ENCODE data around the gene SERPINA10. TPM values are rescaled to one million over a fixed set of nuclear protein-coding genes. Genes with fewer than 3 reads are reported as not detected.

SERPINA10 gene
- total and polyA plus RNA-seq, 2 of the 13 experiments (the other 11 are each of a cell fraction or from before 2014, with no cell fraction given): 20.1 to 20.2 TPM

- TF ChIP-seq, protein P1, sequence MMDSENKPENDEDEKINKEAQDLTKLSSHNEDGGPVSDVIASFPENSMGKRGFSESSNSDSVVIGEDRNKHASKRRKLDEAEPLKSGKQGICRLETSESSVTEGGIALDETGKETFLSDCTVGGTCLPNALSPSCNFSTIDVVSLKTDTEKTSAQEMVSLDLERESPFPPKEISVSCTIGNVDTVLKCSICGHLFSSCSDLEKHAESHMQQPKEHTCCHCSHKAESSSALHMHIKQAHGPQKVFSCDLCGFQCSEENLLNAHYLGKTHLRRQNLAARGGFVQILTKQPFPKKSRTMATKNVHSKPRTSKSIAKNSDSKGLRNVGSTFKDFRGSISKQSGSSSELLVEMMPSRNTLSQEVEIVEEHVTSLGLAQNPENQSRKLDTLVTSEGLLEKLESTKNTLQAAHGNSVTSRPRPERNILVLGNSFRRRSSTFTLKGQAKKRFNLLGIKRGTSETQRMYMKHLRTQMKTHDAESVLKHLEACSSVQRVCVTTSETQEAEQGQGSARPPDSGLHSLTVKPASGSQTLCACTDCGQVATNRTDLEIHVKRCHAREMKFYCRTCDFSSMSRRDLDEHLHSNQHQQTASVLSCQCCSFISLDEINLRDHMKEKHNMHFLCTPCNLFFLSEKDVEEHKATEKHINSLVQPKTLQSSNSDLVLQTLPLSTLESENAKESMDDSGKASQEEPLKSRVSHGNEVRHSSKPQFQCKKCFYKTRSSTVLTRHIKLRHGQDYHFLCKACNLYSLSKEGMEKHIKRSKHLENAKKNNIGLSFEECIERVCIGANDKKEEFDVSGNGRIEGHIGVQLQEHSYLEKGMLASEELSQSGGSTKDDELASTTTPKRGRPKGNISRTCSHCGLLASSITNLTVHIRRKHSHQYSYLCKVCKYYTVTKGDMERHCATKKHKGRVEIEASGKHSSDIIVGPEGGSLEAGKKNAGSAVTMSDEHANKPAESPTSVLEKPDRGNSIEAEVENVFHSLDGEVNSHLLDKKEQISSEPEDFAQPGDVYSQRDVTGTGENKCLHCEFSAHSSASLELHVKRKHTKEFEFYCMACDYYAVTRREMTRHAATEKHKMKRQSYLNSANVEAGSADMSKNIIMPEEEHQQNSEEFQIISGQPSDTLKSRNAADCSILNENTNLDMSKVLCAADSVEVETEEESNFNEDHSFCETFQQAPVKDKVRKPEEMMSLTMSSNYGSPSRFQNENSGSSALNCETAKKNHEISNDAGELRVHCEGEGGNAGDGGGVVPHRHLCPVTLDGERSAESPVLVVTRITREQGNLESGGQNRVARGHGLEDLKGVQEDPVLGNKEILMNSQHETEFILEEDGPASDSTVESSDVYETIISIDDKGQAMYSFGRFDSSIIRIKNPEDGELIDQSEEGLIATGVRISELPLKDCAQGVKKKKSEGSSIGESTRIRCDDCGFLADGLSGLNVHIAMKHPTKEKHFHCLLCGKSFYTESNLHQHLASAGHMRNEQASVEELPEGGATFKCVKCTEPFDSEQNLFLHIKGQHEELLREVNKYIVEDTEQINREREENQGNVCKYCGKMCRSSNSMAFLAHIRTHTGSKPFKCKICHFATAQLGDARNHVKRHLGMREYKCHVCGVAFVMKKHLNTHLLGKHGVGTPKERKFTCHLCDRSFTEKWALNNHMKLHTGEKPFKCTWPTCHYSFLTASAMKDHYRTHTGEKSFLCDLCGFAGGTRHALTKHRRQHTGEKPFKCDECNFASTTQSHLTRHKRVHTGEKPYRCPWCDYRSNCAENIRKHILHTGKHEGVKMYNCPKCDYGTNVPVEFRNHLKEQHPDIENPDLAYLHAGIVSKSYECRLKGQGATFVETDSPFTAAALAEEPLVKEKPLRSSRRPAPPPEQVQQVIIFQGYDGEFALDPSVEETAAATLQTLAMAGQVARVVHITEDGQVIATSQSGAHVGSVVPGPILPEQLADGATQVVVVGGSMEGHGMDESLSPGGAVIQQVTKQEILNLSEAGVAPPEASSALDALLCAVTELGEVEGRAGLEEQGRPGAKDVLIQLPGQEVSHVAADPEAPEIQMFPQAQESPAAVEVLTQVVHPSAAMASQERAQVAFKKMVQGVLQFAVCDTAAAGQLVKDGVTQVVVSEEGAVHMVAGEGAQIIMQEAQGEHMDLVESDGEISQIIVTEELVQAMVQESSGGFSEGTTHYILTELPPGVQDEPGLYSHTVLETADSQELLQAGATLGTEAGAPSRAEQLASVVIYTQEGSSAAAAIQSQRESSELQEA (CRISPR knock-in tag; IDR thresholded peaks at IDR 0.05; ENCODE audit: not compliant biosample characterization): no peak
- TF ChIP-seq TEAD3 (CRISPR knock-in tag; optimal IDR thresholded peaks at IDR 0.05; ENCODE audit: borderline replicate concordance): peak; percentile 85
- TF ChIP-seq, protein P2, sequence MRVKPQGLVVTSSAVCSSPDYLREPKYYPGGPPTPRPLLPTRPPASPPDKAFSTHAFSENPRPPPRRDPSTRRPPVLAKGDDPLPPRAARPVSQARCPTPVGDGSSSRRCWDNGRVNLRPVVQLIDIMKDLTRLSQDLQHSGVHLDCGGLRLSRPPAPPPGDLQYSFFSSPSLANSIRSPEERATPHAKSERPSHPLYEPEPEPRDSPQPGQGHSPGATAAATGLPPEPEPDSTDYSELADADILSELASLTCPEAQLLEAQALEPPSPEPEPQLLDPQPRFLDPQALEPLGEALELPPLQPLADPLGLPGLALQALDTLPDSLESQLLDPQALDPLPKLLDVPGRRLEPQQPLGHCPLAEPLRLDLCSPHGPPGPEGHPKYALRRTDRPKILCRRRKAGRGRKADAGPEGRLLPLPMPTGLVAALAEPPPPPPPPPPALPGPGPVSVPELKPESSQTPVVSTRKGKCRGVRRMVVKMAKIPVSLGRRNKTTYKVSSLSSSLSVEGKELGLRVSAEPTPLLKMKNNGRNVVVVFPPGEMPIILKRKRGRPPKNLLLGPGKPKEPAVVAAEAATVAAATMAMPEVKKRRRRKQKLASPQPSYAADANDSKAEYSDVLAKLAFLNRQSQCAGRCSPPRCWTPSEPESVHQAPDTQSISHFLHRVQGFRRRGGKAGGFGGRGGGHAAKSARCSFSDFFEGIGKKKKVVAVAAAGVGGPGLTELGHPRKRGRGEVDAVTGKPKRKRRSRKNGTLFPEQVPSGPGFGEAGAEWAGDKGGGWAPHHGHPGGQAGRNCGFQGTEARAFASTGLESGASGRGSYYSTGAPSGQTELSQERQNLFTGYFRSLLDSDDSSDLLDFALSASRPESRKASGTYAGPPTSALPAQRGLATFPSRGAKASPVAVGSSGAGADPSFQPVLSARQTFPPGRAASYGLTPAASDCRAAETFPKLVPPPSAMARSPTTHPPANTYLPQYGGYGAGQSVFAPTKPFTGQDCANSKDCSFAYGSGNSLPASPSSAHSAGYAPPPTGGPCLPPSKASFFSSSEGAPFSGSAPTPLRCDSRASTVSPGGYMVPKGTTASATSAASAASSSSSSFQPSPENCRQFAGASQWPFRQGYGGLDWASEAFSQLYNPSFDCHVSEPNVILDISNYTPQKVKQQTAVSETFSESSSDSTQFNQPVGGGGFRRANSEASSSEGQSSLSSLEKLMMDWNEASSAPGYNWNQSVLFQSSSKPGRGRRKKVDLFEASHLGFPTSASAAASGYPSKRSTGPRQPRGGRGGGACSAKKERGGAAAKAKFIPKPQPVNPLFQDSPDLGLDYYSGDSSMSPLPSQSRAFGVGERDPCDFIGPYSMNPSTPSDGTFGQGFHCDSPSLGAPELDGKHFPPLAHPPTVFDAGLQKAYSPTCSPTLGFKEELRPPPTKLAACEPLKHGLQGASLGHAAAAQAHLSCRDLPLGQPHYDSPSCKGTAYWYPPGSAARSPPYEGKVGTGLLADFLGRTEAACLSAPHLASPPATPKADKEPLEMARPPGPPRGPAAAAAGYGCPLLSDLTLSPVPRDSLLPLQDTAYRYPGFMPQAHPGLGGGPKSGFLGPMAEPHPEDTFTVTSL (CRISPR knock-in tag; IDR thresholded peaks at IDR 0.05; ENCODE audit: borderline replicate concordance): 0 out of 2 replicates have a peak, but pooled peaks have one; percentile 20
- TF ChIP-seq LCORL (IDR thresholded peaks at IDR 0.05): no peak
- no peak for TF ChIP-seq LCORL (CRISPR knock-in tag; IDR thresholded peaks at IDR 0.05)
- TF ChIP-seq NR3C1 (CRISPR knock-in tag; IDR thresholded peaks at IDR 0.05): no peak
- TF ChIP-seq U2AF1 (optimal IDR thresholded peaks at IDR 0.05; ENCODE audit: low read depth, low read length): no peak
- TF ChIP-seq, protein P3, sequence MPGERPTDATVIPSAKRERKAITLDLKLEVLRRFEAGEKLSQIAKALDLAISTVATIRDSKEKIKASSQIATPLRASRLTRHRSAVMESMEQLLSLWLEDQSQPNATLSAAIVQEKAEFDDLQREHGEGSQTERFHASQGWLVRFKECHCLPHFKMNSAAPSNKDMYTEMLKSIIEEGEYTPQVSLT (CRISPR knock-in tag; IDR thresholded peaks at IDR 0.05; ENCODE audit: borderline replicate concordance, low read depth): no peak
- TF ChIP-seq, protein P4, sequence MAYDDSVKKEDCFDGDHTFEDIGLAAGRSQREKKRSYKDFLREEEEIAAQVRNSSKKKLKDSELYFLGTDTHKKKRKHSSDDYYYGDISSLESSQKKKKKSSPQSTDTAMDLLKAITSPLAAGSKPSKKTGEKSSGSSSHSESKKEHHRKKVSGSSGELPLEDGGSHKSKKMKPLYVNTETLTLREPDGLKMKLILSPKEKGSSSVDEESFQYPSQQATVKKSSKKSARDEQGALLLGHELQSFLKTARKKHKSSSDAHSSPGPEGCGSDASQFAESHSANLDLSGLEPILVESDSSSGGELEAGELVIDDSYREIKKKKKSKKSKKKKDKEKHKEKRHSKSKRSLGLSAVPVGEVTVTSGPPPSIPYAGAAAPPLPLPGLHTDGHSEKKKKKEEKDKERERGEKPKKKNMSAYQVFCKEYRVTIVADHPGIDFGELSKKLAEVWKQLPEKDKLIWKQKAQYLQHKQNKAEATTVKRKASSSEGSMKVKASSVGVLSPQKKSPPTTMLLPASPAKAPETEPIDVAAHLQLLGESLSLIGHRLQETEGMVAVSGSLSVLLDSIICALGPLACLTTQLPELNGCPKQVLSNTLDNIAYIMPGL (CRISPR knock-in tag; IDR thresholded peaks at IDR 0.05; ENCODE audit: borderline replicate concordance in 1 of 2, low read depth in 1 of 2): 0 out of 4 replicates have a peak, but pooled peaks of 1 of the 2 experiments have one; percentile 40
- TF ChIP-seq BHLHE40 (IDR thresholded peaks at IDR 0.05; ENCODE audit: low read length): no peak
Measured at GRCh38 chr14:94307410-94307992, 14.4 kb upstream of the SERPINA10 start (continued).

All from HepG2 (cell line).